Neuronal stem cell (in vitro differentiated cells): ENCODE measurements around the gene DCUN1D4.
A peak's percentile ranks its signal among the peaks of the same experiment; 100 is the strongest.

Source experiments
- DNase-seq: peaks from one replicate; pipeline ENCODE4 v3.0.0-alpha.2; 2013; ENCODE audit warnings: low spot score
- H2AFZ ChIP-seq: one replicate; pipeline ENCODE4 v1.6.1; 2013; ENCODE audit warnings: mild to moderate bottlenecking, low read length, inconsistent platforms
- H2AK5ac ChIP-seq: 2 replicates; pipeline ENCODE4 v1.6.1; 2013; ENCODE audit warnings: low read depth, mild to moderate bottlenecking, inconsistent platforms, low read length, moderate library complexity, mixed read lengths
- H2BK120ac ChIP-seq: 2 replicates; pipeline ENCODE4 v1.6.1; 2013; ENCODE audit warnings: low read depth, mild to moderate bottlenecking, inconsistent platforms, low read length, moderate library complexity, mixed read lengths
- H2BK12ac ChIP-seq: one replicate; pipeline ENCODE4 v1.6.1; 2013; ENCODE audit warnings: low read length, inconsistent platforms
- H2BK15ac ChIP-seq: 2 replicates; pipeline ENCODE4 v1.6.1; 2013; ENCODE audit warnings: mild to moderate bottlenecking, low read length, inconsistent platforms, mixed read lengths
- H2BK5ac ChIP-seq: one replicate; pipeline ENCODE4 v1.6.1; 2013; ENCODE audit warnings: inconsistent platforms, mild to moderate bottlenecking, low read length, moderate library complexity
- H3K14ac ChIP-seq: one replicate; pipeline ENCODE4 v1.6.1; 2013; ENCODE audit warnings: low read length, inconsistent platforms
- H3K18ac ChIP-seq: 2 replicates; pipeline ENCODE4 v1.6.1; 2013; ENCODE audit warnings: low read length, inconsistent platforms
- H3K23ac ChIP-seq: 2 replicates; pipeline ENCODE4 v1.6.1; 2013; ENCODE audit warnings: low read depth, mild to moderate bottlenecking, mixed read lengths, low read length, inconsistent platforms; ENCODE audit not compliant: poor library complexity
- H3K27ac ChIP-seq: replicated peaks from 3 replicates; pipeline ENCODE4 v1.5.1; 2013; ENCODE audit warnings: low read length, inconsistent platforms
- H3K27me3 ChIP-seq, 3 experiments: 2 replicates each; pipeline ENCODE4 v1.6.1; 2013; ENCODE audit warnings: low read length in 3 of 3, mild to moderate bottlenecking in 2 of 3, inconsistent platforms in 1 of 3, low read depth in 1 of 3, mixed read lengths in 1 of 3, moderate library complexity in 1 of 3; ENCODE audit not compliant: control insufficient read depth in 3 of 3, insufficient read depth in 3 of 3
- H3K36me3 ChIP-seq, 2 donors: replicated peaks in 1 of 2; 2 replicates each; pipeline ENCODE4 v1.6.1; 2013; ENCODE audit warnings: low read length in 2 of 2; ENCODE audit not compliant: control insufficient read depth in 2 of 2, insufficient read depth in 2 of 2
- H3K4ac ChIP-seq: 2 replicates; pipeline ENCODE4 v1.6.1; 2013; ENCODE audit warnings: inconsistent platforms, mild to moderate bottlenecking, low read length, moderate library complexity
- H3K4me1 ChIP-seq, 2 donors: 1 replicate in 1 of 2; 2 replicates in 1 of 2; pipeline ENCODE4 v1.6.1; 2013; ENCODE audit warnings: low read length in 2 of 2, low read depth in 1 of 2; ENCODE audit not compliant: control insufficient read depth in 2 of 2, insufficient read depth in 1 of 2
- H3K4me2 ChIP-seq: one replicate; pipeline ENCODE4 v1.6.1; 2013; ENCODE audit warnings: mild to moderate bottlenecking, low read length, inconsistent platforms; ENCODE audit not compliant: insufficient read depth, poor library complexity, severe bottlenecking
- H3K4me3 ChIP-seq, 2 donors: 2 replicates each; pipeline ENCODE4 v1.5.1; 2013; ENCODE audit warnings: low read length in 2 of 2, mild to moderate bottlenecking in 2 of 2, inconsistent platforms in 1 of 2, moderate library complexity in 1 of 2
- H3K79me1 ChIP-seq: one replicate; pipeline ENCODE4 v1.6.1; 2013; ENCODE audit warnings: low read depth, mild to moderate bottlenecking, inconsistent platforms, low read length, moderate library complexity
- H3K9ac ChIP-seq: one replicate; pipeline ENCODE4 v1.6.1; 2013; ENCODE audit warnings: mild to moderate bottlenecking, low read depth, low read length, inconsistent platforms; ENCODE audit not compliant: poor library complexity
- H3K9me3 ChIP-seq, 2 donors: replicated peaks in 1 of 2; 2 replicates each; pipeline versions ENCODE3 to v1.6.1; 2013; ENCODE audit warnings: low read length in 2 of 2, mild to moderate bottlenecking in 2 of 2, inconsistent platforms in 1 of 2, low read depth in 1 of 2, mixed read lengths in 1 of 2, moderate library complexity in 1 of 2; ENCODE audit not compliant: control insufficient read depth in 2 of 2, insufficient read depth in 1 of 2
- H4K8ac ChIP-seq: one replicate; pipeline ENCODE4 v1.6.1; 2013; ENCODE audit warnings: low read depth, mild to moderate bottlenecking, inconsistent platforms, low read length, moderate library complexity
- H4K91ac ChIP-seq: one replicate; pipeline ENCODE4 v1.6.1; 2013; ENCODE audit warnings: low read length, low read depth, mild to moderate bottlenecking, inconsistent platforms; ENCODE audit not compliant: poor library complexity
- WGBS, 2 donors: extraction: QIAGEN DNeasy Blood & Tissue Kit; methylation state at CpG; one replicate each; pipeline ENCODE4 v1.1.7; 2013; ENCODE audit warnings: missing lambda C conversion rate in 2 of 2, mixed read lengths in 1 of 2; ENCODE audit not compliant: insufficient read length in 2 of 2, insufficient replicate concordance in 1 of 2; ENCODE audit errors: extremely low coverage in 2 of 2; 5-methylcytosine and 5-hydroxymethylcytosine counted together

The DCUN1D4 gene

GRCh38 chr4:51851937-51852290 lies 9.0 kb downstream of the DCUN1D4 start:
- H3K9me3 ChIP-seq: no peaks in the 10 kb centered on the region
- no peak overlapping the region for H3K4ac ChIP-seq
- no peak overlapping the region for H2BK120ac ChIP-seq
- no peak overlapping the region for H3K18ac ChIP-seq
- no peak overlapping the region for H4K91ac ChIP-seq
- no peak overlapping the region for H2BK5ac ChIP-seq
- no peak overlapping the region for H3K9ac ChIP-seq
- H4K8ac ChIP-seq: no peak overlapping the region
- DNase-seq: no peak
- H3K79me1 ChIP-seq: peaks cover 8% of the 10 kb centered on the region
- no peak overlapping the region for H3K4me3 ChIP-seq
- no peaks in the 10 kb centered on the region for H3K27me3 ChIP-seq
- H3K14ac ChIP-seq: no peak overlapping the region
- H3K23ac ChIP-seq: no peak overlapping the region
- peak overlapping the region; percentile 32 for H3K27ac ChIP-seq
- H2BK12ac ChIP-seq: no peak overlapping the region
- H3K36me3 ChIP-seq: peaks cover 0 to 21% of the 10 kb centered on the region in 2 donors
- peaks cover 2 to 34% of the 10 kb centered on the region in 2 donors for H3K4me1 ChIP-seq
- no peak overlapping the region for H2BK15ac ChIP-seq
- H2AFZ ChIP-seq: no peak overlapping the region
- H3K4me2 ChIP-seq: no peak overlapping the region
- no peak overlapping the region for H2AK5ac ChIP-seq

- Histone ChIP-seq H4K8ac (no peak overlapping the region), H3K4me3 (no peak overlapping the region), H3K4me1 (peaks cover 2 to 34% of the 10 kb centered on the region in 2 donors), H3K14ac (no peak overlapping the region), H2BK120ac (no peak overlapping the region), H2AFZ (no peak overlapping the region), H4K91ac (no peak overlapping the region), H3K23ac (no peak overlapping the region), H3K9me3 (no peaks in the 10 kb centered on the region), H3K79me1 (peaks cover 8% of the 10 kb centered on the region), H3K36me3 (peaks cover 0 to 21% of the 10 kb centered on the region in 2 donors), H3K27ac (peak overlapping the region; percentile 23), H2AK5ac (no peak overlapping the region), H3K4ac (no peak overlapping the region), H3K18ac (no peak overlapping the region), H2BK15ac (no peak overlapping the region), H2BK5ac (no peak overlapping the region), H3K4me2 (no peak overlapping the region), H3K9ac (no peak overlapping the region), H3K27me3 (no peaks in the 10 kb centered on the region), H2BK12ac (no peak overlapping the region)
- WGBS, 2 donors: no CpG with 5 or more reads among the region's 6 CpGs
- DNase-seq: no peak
These were observed 10.2 kb downstream of the DCUN1D4 start for GRCh38 chr4:51853027-51853682.

- Histone ChIP-seq H3K4me2 (no peak overlapping the region), H2AK5ac (no peak overlapping the region), H4K8ac (no peak overlapping the region), H3K4ac (no peak overlapping the region), H2BK120ac (no peak overlapping the region), H3K18ac (no peak overlapping the region), H3K14ac (no peak overlapping the region), H4K91ac (no peak overlapping the region), H3K27me3 (no peaks in the 10 kb centered on the region), H3K27ac (no peak overlapping the region), H2AFZ (no peak overlapping the region), H3K9ac (no peak overlapping the region), H2BK5ac (no peak overlapping the region), H3K4me1 (peaks cover 2 to 26% of the 10 kb centered on the region in 2 donors), H3K4me3 (no peak overlapping the region), H3K9me3 (no peaks in the 10 kb centered on the region), H3K23ac (no peak overlapping the region), H2BK12ac (no peak overlapping the region), H3K79me1 (peaks cover 5% of the 10 kb centered on the region), H2BK15ac (no peak overlapping the region), H3K36me3 (peaks cover 0 to 19% of the 10 kb centered on the region in 2 donors)
- WGBS, 2 donors: no CpG with 5 or more reads among the region's 2 CpGs
- DNase-seq: no peak
These were observed 12.3 kb downstream of the DCUN1D4 start for GRCh38 chr4:51855270-51855669.

GRCh38 chr4:51855751-51856150 lies 12.8 kb downstream of the DCUN1D4 start:
- Histone ChIP-seq H3K9ac (no peak overlapping the region), H2AFZ (no peak overlapping the region), H3K4ac (no peak overlapping the region), H3K4me3 (no peak overlapping the region), H2BK15ac (no peak overlapping the region), H3K18ac (no peak overlapping the region), H3K4me2 (no peak overlapping the region), H3K27me3 (no peaks in the 10 kb centered on the region), H2BK120ac (no peak overlapping the region), H2AK5ac (no peak overlapping the region), H2BK12ac (no peak overlapping the region), H3K27ac (no peak overlapping the region), H3K23ac (no peak overlapping the region), H2BK5ac (no peak overlapping the region), H4K8ac (no peak overlapping the region), H3K9me3 (no peaks in the 10 kb centered on the region), H3K4me1 (peaks cover 2 to 22% of the 10 kb centered on the region in 2 donors), H4K91ac (no peak overlapping the region), H3K36me3 (peaks cover 3 to 24% of the 10 kb centered on the region in 2 donors), H3K79me1 (peaks cover 9% of the 10 kb centered on the region), H3K14ac (no peak overlapping the region)
- DNase-seq: no peak
- no CpG with 5 or more reads among the region's 3 CpGs for WGBS, 2 donors
